GM21723 (cell line): ENCODE data around the gene CCDC157.

Source experiments
- ATAC-seq: cut with Tn5 transposase; IDR thresholded peaks from one replicate; pipeline ENCODE4 v1.9.1; 2021; ENCODE audit warnings: mild to moderate bottlenecking, moderate library complexity; ENCODE audit not compliant: unreplicated experiment

Gene CCDC157

GRCh38 chr22:30351226-30351625 is 5.6 kb upstream of the CCDC157 start:
- ATAC-seq, result no peak

- no peak for ATAC-seq
Measured at GRCh38 chr22:30354644-30355043, 2.2 kb upstream of the CCDC157 start.

GRCh38 chr22:30357236-30357570 is 396 bp downstream of the CCDC157 start:
- no peak for ATAC-seq

GRCh38 chr22:30357650-30358215 is 926 bp downstream of the CCDC157 start:
- ATAC-seq, result no peak

- ATAC-seq, result no peak
Measured at GRCh38 chr22:30358541-30358940, 1.7 kb downstream of the CCDC157 start.

- ATAC-seq, result no peak
Measured at GRCh38 chr22:30361916-30362650, 5.3 kb downstream of the CCDC157 start.

- ATAC-seq, result no peak
Measured at GRCh38 chr22:30362651-30363281, 6.0 kb downstream of the CCDC157 start.

GRCh38 chr22:30365891-30366290 is 9.1 kb downstream of the CCDC157 start:
- no peak for ATAC-seq

GRCh38 chr22:30368420-30368819 is 11.6 kb downstream of the CCDC157 start:
- no peak for ATAC-seq

- no peak for ATAC-seq
Measured at GRCh38 chr22:30370641-30371230, 13.9 kb downstream of the CCDC157 start.

- ATAC-seq, result no peak
Measured at GRCh38 chr22:30371321-30371720, 14.5 kb downstream of the CCDC157 start.

GRCh38 chr22:30371981-30372380 is 15.2 kb downstream of the CCDC157 start:
- ATAC-seq, result no peak

GRCh38 chr22:30372915-30373314 is 16.1 kb downstream of the CCDC157 start:
- no peak for ATAC-seq

GRCh38 chr22:30373331-30374325 is 16.8 kb downstream of the CCDC157 start:
- ATAC-seq, result no peak

- ATAC-seq, result no peak
Measured at GRCh38 chr22:30375312-30375849, 18.6 kb downstream of the CCDC157 start.

GRCh38 chr22:30380011-30380410 is 23.2 kb downstream of the CCDC157 start:
- ATAC-seq, result no peak

- ATAC-seq, result no peak
Measured at GRCh38 chr22:30381264-30381663, 24.5 kb downstream of the CCDC157 start.

- ATAC-seq, result no peak
Measured at GRCh38 chr22:30382340-30382739, 25.5 kb downstream of the CCDC157 start.

- no peak for ATAC-seq
Measured at GRCh38 chr22:30383061-30383460, 26.3 kb downstream of the CCDC157 start.

GRCh38 chr22:30385942-30386341 is 29.1 kb downstream of the CCDC157 start:
- ATAC-seq, result no peak

- ATAC-seq, result no peak
Measured at GRCh38 chr22:30386608-30386959, 29.8 kb downstream of the CCDC157 start.
